Lung (tissue), 12 donors: ENCODE data around the gene SEMA6B. TPM values are rescaled to one million over a fixed set of nuclear protein-coding genes. Genes with fewer than 3 reads are reported as not detected.

Source experiments
- ATAC-seq: fragments of 200-7000 bp; cut with Tn5 transposase; one replicate; pipeline ENCODE4 v1.9.1; 2020; ENCODE audit warnings: moderate number of reproducible peaks; ENCODE audit not compliant: insufficient read depth, low FRiP score
- DNase-seq, 3 donors: peaks; one replicate each; pipeline ENCODE4 v3.0.0-alpha.2; 2013 to 2017
- H3K27ac ChIP-seq, 2 donors: one replicate each; pipeline ENCODE4 v1.5.1; 2013; ENCODE audit warnings: mild to moderate bottlenecking in 2 of 2, moderate library complexity in 2 of 2, control low read depth in 1 of 2, inconsistent platforms in 1 of 2, low read depth in 1 of 2, low read length in 1 of 2
- H3K27me3 ChIP-seq, 3 donors: one replicate each; pipeline ENCODE4 v1.5.1; 2013; ENCODE audit warnings: low read length in 2 of 3; ENCODE audit not compliant: control insufficient read depth in 3 of 3, insufficient read depth in 3 of 3
- H3K36me3 ChIP-seq, 4 donors: one replicate each; pipeline ENCODE4 v1.5.1; 2013; ENCODE audit warnings: low read length in 4 of 4, mild to moderate bottlenecking in 1 of 4, moderate library complexity in 1 of 4; ENCODE audit not compliant: control insufficient read depth in 4 of 4, insufficient read depth in 4 of 4
- H3K4me1 ChIP-seq, 5 donors: one replicate each; pipeline ENCODE4 v1.5.1; 2013; ENCODE audit warnings: low read length in 5 of 5, mild to moderate bottlenecking in 2 of 5, moderate library complexity in 1 of 5; ENCODE audit not compliant: control insufficient read depth in 5 of 5, insufficient read depth in 5 of 5
- H3K4me3 ChIP-seq: one replicate; pipeline ENCODE4 v1.5.1; 2013; ENCODE audit warnings: mild to moderate bottlenecking, control low read depth, moderate library complexity
- H3K9ac ChIP-seq, 2 donors: one replicate each; pipeline ENCODE4 v1.5.1; 2013; ENCODE audit warnings: low read length in 2 of 2, control low read depth in 1 of 2; ENCODE audit not compliant: insufficient read depth in 1 of 2
- H3K9me3 ChIP-seq, 4 donors: one replicate each; pipeline ENCODE4 v1.5.1; 2013; ENCODE audit warnings: low read length in 3 of 4, mild to moderate bottlenecking in 1 of 4, moderate library complexity in 1 of 4; ENCODE audit not compliant: control insufficient read depth in 4 of 4, insufficient read depth in 3 of 4
- WGBS, 2 donors: extraction: QIAGEN DNeasy Blood & Tissue Kit; methylation state at CpG; one replicate each; pipeline ENCODE4 v1.1.7; 2013; 5-methylcytosine and 5-hydroxymethylcytosine counted together
- polyA plus RNA-seq, 2 donors: library from polyadenylated mRNA; stranded (reverse); fragments of 200-250 nt; gene quantifications; one replicate each; pipeline ENCODE4 v1.2.1, GENCODE V29; 2013
- total RNA-seq, 2 donors: library from RNA; depleted of rRNA in 1 of 2; stranded (reverse); fragments of >200 nt in 1 of 2; gene quantifications; one replicate each; pipeline ENCODE4 v1.2.1, GENCODE V29; 2014 to 2021
- TF ChIP-seq, protein P1 (sequence below): IDR thresholded peaks from 2 replicates; pipeline ENCODE4 v1.5.1; 2012; ENCODE audit warnings: mild to moderate bottlenecking; ENCODE audit errors: control extremely low read depth, extremely low read depth
- donor health status: control.
- donor health status: control.
- donor health status: Bipolar disorder and iron deficiency.
- donor health status: healthy.
- donor health status: DM: yes; HTN: yes; CAD: no.

SEMA6B gene
- total and polyA plus RNA-seq, 4 donors: 3.2 to 38.5 (median 20.1) TPM

DNA sequence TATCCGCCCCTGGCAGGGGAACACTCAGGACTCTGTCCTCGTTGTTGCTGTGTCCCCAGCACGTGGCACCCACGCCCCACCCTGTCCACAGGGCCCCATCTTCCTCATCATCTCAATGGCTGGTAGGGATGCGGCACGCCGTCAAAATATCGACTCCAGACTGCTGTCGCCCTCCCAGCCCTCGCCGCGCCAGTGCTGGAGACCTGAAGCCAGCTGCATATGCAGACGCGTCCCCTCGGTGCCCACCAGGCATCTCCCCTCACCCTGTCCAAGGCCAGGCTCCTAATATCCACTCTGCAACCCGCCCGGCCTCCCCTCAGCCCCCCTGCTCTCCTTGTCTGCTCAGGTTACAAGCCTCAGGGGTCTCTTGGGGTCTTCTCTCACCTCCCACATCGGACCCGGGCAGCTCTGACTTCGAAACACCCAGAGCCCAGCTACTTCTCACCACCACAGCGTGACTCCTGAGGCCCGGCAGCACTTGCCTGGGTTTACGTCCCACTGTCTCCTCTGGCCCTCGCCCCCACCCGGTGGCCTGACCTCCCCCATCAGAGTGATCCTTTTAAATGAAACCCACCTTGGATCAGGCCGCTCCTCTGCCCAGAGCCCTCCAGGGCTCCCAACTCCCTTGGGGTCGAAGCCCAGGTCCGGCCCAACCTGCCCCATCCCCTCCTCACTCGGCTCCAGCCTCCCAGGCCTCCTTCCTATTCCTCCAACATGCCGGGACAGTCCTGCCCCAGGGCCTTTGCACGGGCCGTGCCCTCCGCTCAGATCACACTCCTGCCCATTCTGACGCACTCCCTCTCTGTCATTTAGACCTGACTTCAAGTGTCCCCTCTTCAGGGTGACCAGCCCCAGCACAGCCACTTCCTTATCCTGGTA lies 53.7 kb downstream of the SEMA6B start:
- no peak overlapping the region for H3K4me3 ChIP-seq
- TF ChIP-seq, protein P1, sequence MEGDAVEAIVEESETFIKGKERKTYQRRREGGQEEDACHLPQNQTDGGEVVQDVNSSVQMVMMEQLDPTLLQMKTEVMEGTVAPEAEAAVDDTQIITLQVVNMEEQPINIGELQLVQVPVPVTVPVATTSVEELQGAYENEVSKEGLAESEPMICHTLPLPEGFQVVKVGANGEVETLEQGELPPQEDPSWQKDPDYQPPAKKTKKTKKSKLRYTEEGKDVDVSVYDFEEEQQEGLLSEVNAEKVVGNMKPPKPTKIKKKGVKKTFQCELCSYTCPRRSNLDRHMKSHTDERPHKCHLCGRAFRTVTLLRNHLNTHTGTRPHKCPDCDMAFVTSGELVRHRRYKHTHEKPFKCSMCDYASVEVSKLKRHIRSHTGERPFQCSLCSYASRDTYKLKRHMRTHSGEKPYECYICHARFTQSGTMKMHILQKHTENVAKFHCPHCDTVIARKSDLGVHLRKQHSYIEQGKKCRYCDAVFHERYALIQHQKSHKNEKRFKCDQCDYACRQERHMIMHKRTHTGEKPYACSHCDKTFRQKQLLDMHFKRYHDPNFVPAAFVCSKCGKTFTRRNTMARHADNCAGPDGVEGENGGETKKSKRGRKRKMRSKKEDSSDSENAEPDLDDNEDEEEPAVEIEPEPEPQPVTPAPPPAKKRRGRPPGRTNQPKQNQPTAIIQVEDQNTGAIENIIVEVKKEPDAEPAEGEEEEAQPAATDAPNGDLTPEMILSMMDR: no peak
- H3K36me3 ChIP-seq: peaks cover 0 to 43% (median 4%) of the 10 kb centered on the region in 4 donors
- H3K27ac ChIP-seq: no peak overlapping the region
- H3K9me3 ChIP-seq: no peaks in the 10 kb centered on the region
- H3K9ac ChIP-seq: no peak overlapping the region
- ATAC-seq (no peak), DNase-seq (no peak)
- H3K4me1 ChIP-seq: no peaks in the 10 kb centered on the region
- WGBS, 2 donors: 95 to 96% methylated on average over 34 of the region's 34 CpGs
- no peaks in the 10 kb centered on the region for H3K27me3 ChIP-seq

DNA sequence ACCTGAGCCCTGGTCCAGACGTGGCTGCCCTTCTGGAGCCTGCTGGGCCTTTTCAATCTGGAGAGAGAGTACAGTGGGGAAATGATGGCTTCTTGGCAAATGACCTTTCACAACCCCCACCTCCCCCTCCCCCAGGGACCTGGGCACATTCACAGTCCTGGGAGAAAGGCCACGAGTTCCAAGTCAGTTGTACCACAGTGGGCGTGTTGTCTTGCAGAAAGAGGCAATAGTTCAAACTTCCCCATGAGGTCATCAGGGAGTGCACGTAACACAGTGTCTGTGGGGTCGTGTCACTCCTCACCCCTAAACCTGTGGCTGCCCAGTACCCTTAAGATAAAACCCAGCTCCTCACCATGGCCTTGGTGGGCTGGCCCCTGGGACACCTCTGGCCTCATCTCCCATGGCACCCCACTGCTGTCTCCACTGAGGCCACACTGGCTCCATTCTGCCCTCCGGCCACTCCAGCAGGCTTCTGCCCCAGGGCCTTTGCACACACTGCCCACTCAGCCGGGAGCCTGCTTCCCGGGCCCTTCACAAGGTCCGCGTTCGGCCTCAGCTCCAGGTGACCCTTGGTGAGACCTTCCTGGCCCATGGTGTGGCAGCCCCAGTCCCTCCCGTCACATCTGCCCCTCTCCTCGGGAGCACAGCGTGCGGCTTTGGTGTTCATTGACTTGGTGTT lies 54.5 kb downstream of the SEMA6B start:
- peaks cover 0 to 46% (median 6%) of the 10 kb centered on the region in 4 donors for H3K36me3 ChIP-seq
- no peak overlapping the region for H3K4me3 ChIP-seq
- 78 to 82% methylated on average over 15 of the region's 15 CpGs for WGBS, 2 donors
- no peak for DNase-seq
- H3K4me1 ChIP-seq: no peaks in the 10 kb centered on the region
- H3K27ac ChIP-seq: no peak overlapping the region
- TF ChIP-seq, protein P1: no peak
- no peaks in the 10 kb centered on the region for H3K27me3 ChIP-seq
- ATAC-seq: no peak
- no peak overlapping the region for H3K9ac ChIP-seq
- H3K9me3 ChIP-seq: no peaks in the 10 kb centered on the region

DNA sequence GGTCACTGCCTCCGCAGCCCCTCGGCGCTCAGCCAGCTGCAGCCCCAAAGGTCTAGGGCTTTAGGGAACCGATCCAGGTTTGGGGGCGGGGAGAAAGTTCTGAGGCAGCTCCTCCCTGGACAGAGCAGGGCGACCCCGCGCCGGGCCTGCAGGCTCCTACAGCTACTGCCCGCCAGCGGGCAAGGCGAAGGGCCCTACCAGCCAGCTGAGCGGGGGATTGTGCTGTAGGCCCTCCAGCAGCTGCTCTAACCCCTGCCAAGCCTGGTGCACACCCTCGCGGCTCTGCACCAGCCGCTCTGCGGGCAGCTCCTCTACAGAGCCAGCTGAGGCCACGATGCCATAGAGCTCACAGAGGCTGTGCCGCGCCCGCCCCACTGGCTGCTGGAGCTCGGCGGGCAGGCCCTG lies 55.2 kb downstream of the SEMA6B start:
- no peaks in the 10 kb centered on the region for H3K4me1 ChIP-seq
- ATAC-seq (no peak), DNase-seq (no peak)
- no peak overlapping the region for H3K27ac ChIP-seq
- TF ChIP-seq, protein P1: no peak
- no peak overlapping the region for H3K9ac ChIP-seq
- no peaks in the 10 kb centered on the region for H3K27me3 ChIP-seq
- no peak overlapping the region for H3K4me3 ChIP-seq
- H3K9me3 ChIP-seq: no peaks in the 10 kb centered on the region
- 94% methylated on average over 23 of the region's 23 CpGs for WGBS, 2 donors
- H3K36me3 ChIP-seq: peaks cover 0 to 53% (median 6%) of the 10 kb centered on the region in 4 donors
